ENCODE results near the gene MALT1. TPM values are rescaled to one million over a fixed set of nuclear protein-coding genes. Genes with fewer than 3 reads are reported as not detected.
"Not testable (repeated sequence)": the region's sequence is repeated elsewhere in the genome, so short reads cannot be mapped to it uniquely, and the experiment has no call there.

MALT1 gene
- total RNA-seq, 1 experiment from 2014 or later: 36.4 TPM

- no peak for DNase-seq (ENCODE audit: extremely low read depth, low read depth)
These were observed 56.7 kb downstream of the MALT1 start for GRCh38 chr18:58727776-58728500.

- no peak for DNase-seq (ENCODE audit: extremely low read depth, low read depth)
These were observed 57.5 kb downstream of the MALT1 start for GRCh38 chr18:58728719-58729118.

GRCh38 chr18:58730618-58731017, 59.4 kb downstream of the MALT1 start:
- no peak for DNase-seq (ENCODE audit: extremely low read depth, low read depth)

- DNase-seq (ENCODE audit: extremely low read depth, low read depth): no peak
These were observed 61.2 kb downstream of the MALT1 start for GRCh38 chr18:58732471-58732870.

GRCh38 chr18:58733866-58734265, 62.6 kb downstream of the MALT1 start:
- no peak for DNase-seq (ENCODE audit: extremely low read depth, low read depth)

- DNase-seq (ENCODE audit: extremely low read depth, low read depth): no peak
These were observed 67.1 kb downstream of the MALT1 start for GRCh38 chr18:58738322-58738721.

- DNase-seq (ENCODE audit: extremely low read depth, low read depth): no peak
These were observed 74.6 kb downstream of the MALT1 start for GRCh38 chr18:58745914-58746313.

GRCh38 chr18:58748899-58749595, 77.8 kb downstream of the MALT1 start:
- DNase-seq (ENCODE audit: extremely low read depth, low read depth): no peak

GRCh38 chr18:58753976-58754375, 82.7 kb downstream of the MALT1 start:
- no peak for DNase-seq (ENCODE audit: extremely low read depth, low read depth)

GRCh38 chr18:58754544-58755068, 83.3 kb downstream of the MALT1 start:
- no peak for DNase-seq (ENCODE audit: extremely low read depth, low read depth)

- DNase-seq (ENCODE audit: extremely low read depth, low read depth): no peak
These were observed 84.2 kb downstream of the MALT1 start for GRCh38 chr18:58755304-58756010.

- no peak for DNase-seq (ENCODE audit: extremely low read depth, low read depth)
These were observed 84.9 kb downstream of the MALT1 start for GRCh38 chr18:58756148-58756547.

- DNase-seq (ENCODE audit: extremely low read depth, low read depth): no peak
These were observed 85.5 kb downstream of the MALT1 start for GRCh38 chr18:58756596-58757240.

- DNase-seq (ENCODE audit: extremely low read depth, low read depth): not testable (repeated sequence)
These were observed 86.1 kb downstream of the MALT1 start for GRCh38 chr18:58757351-58757750.

- no peak for DNase-seq (ENCODE audit: extremely low read depth, low read depth)
These were observed 86.8 kb downstream of the MALT1 start for GRCh38 chr18:58758046-58758445.

- no peak for DNase-seq (ENCODE audit: extremely low read depth, low read depth)
These were observed 87.3 kb downstream of the MALT1 start for GRCh38 chr18:58758606-58759005.

- DNase-seq (ENCODE audit: extremely low read depth, low read depth): no peak
These were observed 90.1 kb downstream of the MALT1 start for GRCh38 chr18:58761241-58761969.

- no peak for DNase-seq (ENCODE audit: extremely low read depth, low read depth)
These were observed 90.9 kb downstream of the MALT1 start for GRCh38 chr18:58761970-58762780.

- DNase-seq (ENCODE audit: extremely low read depth, low read depth): no peak
These were observed 91.5 kb downstream of the MALT1 start for GRCh38 chr18:58762781-58763171.
